ENCODE results near the gene C1orf174.

C1orf174 gene

GRCh38 chr1:3931007-3931912 lies 31.2 kb upstream of the C1orf174 start:
- no peak for DNase-seq (ENCODE audit: low read depth)
- no peak for TF ChIP-seq CTCF (IDR thresholded peaks at IDR 0.05; ENCODE audit: insufficient read depth, low read depth, low read length, missing control alignments)
- no peak overlapping the region for H3K4me3 ChIP-seq (ENCODE audit: low read length)

- TF ChIP-seq CTCF (IDR thresholded peaks at IDR 0.05; ENCODE audit: insufficient read depth, low read depth, low read length, missing control alignments): no peak
- no peak for DNase-seq (ENCODE audit: low read depth)
- H3K4me3 ChIP-seq (ENCODE audit: low read length): no peak overlapping the region
Measured at GRCh38 chr1:3930301-3931006, 30.4 kb upstream of the C1orf174 start.

GRCh38 chr1:3929126-3929525 lies 29.1 kb upstream of the C1orf174 start:
- DNase-seq (ENCODE audit: low read depth): no peak
- no peak for TF ChIP-seq CTCF (IDR thresholded peaks at IDR 0.05; ENCODE audit: insufficient read depth, low read depth, low read length, missing control alignments)

GRCh38 chr1:3928586-3928985 lies 28.5 kb upstream of the C1orf174 start:
- DNase-seq (ENCODE audit: low read depth): no peak
- no peak overlapping the region for H3K4me3 ChIP-seq (ENCODE audit: low read length)
- no peak for TF ChIP-seq CTCF (IDR thresholded peaks at IDR 0.05; ENCODE audit: insufficient read depth, low read depth, low read length, missing control alignments)

More at GRCh38 chr1:3929126-3929525, 29.1 kb upstream of the C1orf174 start:
- no peak overlapping the region for H3K4me3 ChIP-seq (ENCODE audit: low read length)

GRCh38 chr1:3926956-3927355 lies 26.9 kb upstream of the C1orf174 start:
- H3K4me3 ChIP-seq (ENCODE audit: low read length): no peak overlapping the region
- no peak for DNase-seq (ENCODE audit: low read depth)
- no peak for TF ChIP-seq CTCF (IDR thresholded peaks at IDR 0.05; ENCODE audit: insufficient read depth, low read depth, low read length, missing control alignments)

GRCh38 chr1:3925762-3926161 lies 25.7 kb upstream of the C1orf174 start:
- no peak for DNase-seq (ENCODE audit: low read depth)
- no peak for TF ChIP-seq CTCF (IDR thresholded peaks at IDR 0.05; ENCODE audit: insufficient read depth, low read depth, low read length, missing control alignments)
- no peak overlapping the region for H3K4me3 ChIP-seq (ENCODE audit: low read length)
